GM12878 (cell line): Measurements from ENCODE around the gene RBMS3. TPM values are rescaled to one million over a fixed set of nuclear protein-coding genes. Genes with fewer than 3 reads are reported as not detected.

Experiments
- ETV6 ChIP-seq, 2 experiments: fragments of 450-650 bp in 1 of 2; IDR thresholded peaks in 1 of 2; conservative IDR thresholded peaks in 1 of 2; 2 replicates each; pipeline ENCODE4 v1.6.1; 2014; ENCODE audit warnings: antibody characterized with exemption in 1 of 2, borderline replicate concordance in 1 of 2, low read depth in 1 of 2, mild to moderate bottlenecking in 1 of 2, moderate library complexity in 1 of 2
- PAX8 ChIP-seq: fragments of 450-650 bp; IDR thresholded peaks from 2 replicates; pipeline ENCODE4 v1.6.1; 2017; ENCODE audit warnings: mild to moderate bottlenecking, moderate library complexity
- SMARCA5 ChIP-seq: fragments of 450-650 bp; IDR thresholded peaks from 2 replicates; pipeline ENCODE4 v1.6.1; 2017; ENCODE audit warnings: mild to moderate bottlenecking
- SREBF1 ChIP-seq: IDR thresholded peaks from 2 replicates; pipeline ENCODE4 v1.6.1; 2012; ENCODE audit warnings: mild to moderate bottlenecking, low read length
- TBL1XR1 ChIP-seq: IDR thresholded peaks from 2 replicates; pipeline ENCODE4 v1.6.1; 2012; ENCODE audit warnings: low read depth, low read length, improper control_type of control experiment
- TCF7 ChIP-seq: IDR thresholded peaks from 2 replicates; pipeline ENCODE4 v1.6.1; 2014; ENCODE audit warnings: antibody characterized with exemption, borderline replicate concordance
- polyA plus RNA-seq, 11 experiments: library from polyadenylated mRNA; depleted of rRNA in 4 of 11; unstranded in 6 of 11; stranded (reverse) in 5 of 11; fragments of >200 nt; fragmentation: Nextera tagmentation in 4 of 11; fragmentation: Illumina TruSeq in 1 of 11; extraction: Ambion mirVana in 4 of 11; extraction: Trizol in 1 of 11; gene quantifications; 1 replicate in 1 of 11; 2 replicates in 10 of 11; pipeline versions ENCODE4 v1.2.1 to v1.2.3, GENCODE V29; 2011 to 2016; ENCODE audit warnings: inconsistent platforms in 2 of 11, missing spikeins in 2 of 11, low read depth in 1 of 11
- total RNA-seq, 4 experiments: library from RNA; depleted of rRNA in 3 of 4; stranded (reverse); fragments of >200 nt in 3 of 4; fragmentation: Illumina TruSeq in 1 of 4; extraction: Trizol in 1 of 4; gene quantifications; 2 replicates each; pipeline versions ENCODE4 v1.2.1 to v1.2.3, GENCODE V29; 2013 to 2021
- TF ChIP-seq, protein P1 (sequence below): IDR thresholded peaks from 2 replicates; pipeline ENCODE4 v1.6.1; 2011; ENCODE audit warnings: borderline replicate concordance, low read depth, mild to moderate bottlenecking, moderate library complexity, low read length; ENCODE audit not compliant: insufficient read depth, poor library complexity, severe bottlenecking
- TF ChIP-seq, protein P2 (sequence below): fragments of 450-650 bp; IDR thresholded peaks from 2 replicates; pipeline ENCODE4 v1.6.1; 2016; ENCODE audit warnings: mild to moderate bottlenecking
- TF ChIP-seq, protein P3 (sequence below): fragments of 450-650 bp; IDR thresholded peaks from 2 replicates; pipeline ENCODE4 v1.6.1; 2017; ENCODE audit warnings: borderline replicate concordance

The RBMS3 gene
- total and polyA plus RNA-seq, 10 of the 15 experiments (the other 5 are each of a cell fraction or from before 2014, with no cell fraction given) = 0.79 to 4.7 (median 3.1) TPM

DNA sequence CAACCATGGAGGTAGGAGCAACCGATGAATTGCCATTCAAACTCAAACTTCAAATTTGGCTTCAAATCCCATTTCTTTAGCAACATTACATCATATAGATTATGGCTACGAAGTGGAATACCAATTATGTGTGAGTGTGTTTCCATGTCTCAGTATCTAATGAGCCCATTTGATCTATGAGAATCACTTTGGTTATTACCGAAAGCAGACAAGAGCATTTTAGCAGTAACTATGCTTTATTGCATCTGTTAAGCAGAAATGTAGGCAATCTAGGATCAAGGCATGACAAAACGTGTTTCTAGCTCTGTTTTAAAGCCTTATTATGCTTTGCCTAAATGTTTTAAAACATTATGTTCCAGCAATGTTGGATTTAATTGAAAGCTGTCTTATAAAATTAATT, 743.6 kb downstream of the RBMS3 start (continued):
- TF ChIP-seq, protein P1, sequence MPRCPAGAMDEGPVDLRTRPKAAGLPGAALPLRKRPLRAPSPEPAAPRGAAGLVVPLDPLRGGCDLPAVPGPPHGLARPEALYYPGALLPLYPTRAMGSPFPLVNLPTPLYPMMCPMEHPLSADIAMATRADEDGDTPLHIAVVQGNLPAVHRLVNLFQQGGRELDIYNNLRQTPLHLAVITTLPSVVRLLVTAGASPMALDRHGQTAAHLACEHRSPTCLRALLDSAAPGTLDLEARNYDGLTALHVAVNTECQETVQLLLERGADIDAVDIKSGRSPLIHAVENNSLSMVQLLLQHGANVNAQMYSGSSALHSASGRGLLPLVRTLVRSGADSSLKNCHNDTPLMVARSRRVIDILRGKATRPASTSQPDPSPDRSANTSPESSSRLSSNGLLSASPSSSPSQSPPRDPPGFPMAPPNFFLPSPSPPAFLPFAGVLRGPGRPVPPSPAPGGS = no peak
- TF ChIP-seq ETV6 (conservative IDR thresholded peaks at IDR 0.05 in 1 of 2, IDR thresholded peaks at IDR 0.05 in 1 of 2; ENCODE audit: borderline replicate concordance in 1 of 2, low read depth in 1 of 2) (no peak), TBL1XR1 (no peak), TCF7 (no peak), SREBF1 (no peak), PAX8 (no peak), SMARCA5 (no peak)
- TF ChIP-seq, protein P2, sequence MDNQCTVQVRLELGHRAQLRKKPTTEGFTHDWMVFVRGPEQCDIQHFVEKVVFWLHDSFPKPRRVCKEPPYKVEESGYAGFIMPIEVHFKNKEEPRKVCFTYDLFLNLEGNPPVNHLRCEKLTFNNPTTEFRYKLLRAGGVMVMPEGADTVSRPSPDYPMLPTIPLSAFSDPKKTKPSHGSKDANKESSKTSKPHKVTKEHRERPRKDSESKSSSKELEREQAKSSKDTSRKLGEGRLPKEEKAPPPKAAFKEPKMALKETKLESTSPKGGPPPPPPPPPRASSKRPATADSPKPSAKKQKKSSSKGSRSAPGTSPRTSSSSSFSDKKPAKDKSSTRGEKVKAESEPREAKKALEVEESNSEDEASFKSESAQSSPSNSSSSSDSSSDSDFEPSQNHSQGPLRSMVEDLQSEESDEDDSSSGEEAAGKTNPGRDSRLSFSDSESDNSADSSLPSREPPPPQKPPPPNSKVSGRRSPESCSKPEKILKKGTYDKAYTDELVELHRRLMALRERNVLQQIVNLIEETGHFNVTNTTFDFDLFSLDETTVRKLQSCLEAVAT = no peak
- TF ChIP-seq, protein P3, sequence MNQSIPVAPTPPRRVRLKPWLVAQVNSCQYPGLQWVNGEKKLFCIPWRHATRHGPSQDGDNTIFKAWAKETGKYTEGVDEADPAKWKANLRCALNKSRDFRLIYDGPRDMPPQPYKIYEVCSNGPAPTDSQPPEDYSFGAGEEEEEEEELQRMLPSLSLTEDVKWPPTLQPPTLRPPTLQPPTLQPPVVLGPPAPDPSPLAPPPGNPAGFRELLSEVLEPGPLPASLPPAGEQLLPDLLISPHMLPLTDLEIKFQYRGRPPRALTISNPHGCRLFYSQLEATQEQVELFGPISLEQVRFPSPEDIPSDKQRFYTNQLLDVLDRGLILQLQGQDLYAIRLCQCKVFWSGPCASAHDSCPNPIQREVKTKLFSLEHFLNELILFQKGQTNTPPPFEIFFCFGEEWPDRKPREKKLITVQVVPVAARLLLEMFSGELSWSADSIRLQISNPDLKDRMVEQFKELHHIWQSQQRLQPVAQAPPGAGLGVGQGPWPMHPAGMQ = no peak
- TF ChIP-seq, all 136 proteins: peak for 0
